ENCODE results near the gene C2orf92. TPM values are rescaled to one million over a fixed set of nuclear protein-coding genes. Genes with fewer than 3 reads are reported as not detected.
A peak's percentile ranks its signal among the peaks of the same experiment; 100 is the strongest.

C2orf92 gene
- total RNA-seq, 1 donor: 2.5 TPM

DNA sequence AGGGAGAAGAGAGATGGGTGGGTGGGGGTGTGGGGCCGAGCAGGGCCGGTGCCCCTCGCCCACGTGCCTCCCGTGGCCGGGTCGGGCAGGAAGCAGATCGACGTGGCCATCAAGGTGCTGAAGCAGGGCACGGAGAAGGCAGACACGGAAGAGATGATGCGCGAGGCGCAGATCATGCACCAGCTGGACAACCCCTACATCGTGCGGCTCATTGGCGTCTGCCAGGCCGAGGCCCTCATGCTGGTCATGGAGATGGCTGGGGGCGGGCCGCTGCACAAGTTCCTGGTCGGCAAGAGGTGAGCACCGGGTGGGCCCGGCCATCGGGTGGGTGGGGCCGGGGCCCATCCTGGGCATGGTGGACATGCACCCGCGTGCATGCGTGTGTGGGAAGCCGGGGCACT is 65.6 kb downstream of the C2orf92 start:
- TF ChIP-seq, protein P1, sequence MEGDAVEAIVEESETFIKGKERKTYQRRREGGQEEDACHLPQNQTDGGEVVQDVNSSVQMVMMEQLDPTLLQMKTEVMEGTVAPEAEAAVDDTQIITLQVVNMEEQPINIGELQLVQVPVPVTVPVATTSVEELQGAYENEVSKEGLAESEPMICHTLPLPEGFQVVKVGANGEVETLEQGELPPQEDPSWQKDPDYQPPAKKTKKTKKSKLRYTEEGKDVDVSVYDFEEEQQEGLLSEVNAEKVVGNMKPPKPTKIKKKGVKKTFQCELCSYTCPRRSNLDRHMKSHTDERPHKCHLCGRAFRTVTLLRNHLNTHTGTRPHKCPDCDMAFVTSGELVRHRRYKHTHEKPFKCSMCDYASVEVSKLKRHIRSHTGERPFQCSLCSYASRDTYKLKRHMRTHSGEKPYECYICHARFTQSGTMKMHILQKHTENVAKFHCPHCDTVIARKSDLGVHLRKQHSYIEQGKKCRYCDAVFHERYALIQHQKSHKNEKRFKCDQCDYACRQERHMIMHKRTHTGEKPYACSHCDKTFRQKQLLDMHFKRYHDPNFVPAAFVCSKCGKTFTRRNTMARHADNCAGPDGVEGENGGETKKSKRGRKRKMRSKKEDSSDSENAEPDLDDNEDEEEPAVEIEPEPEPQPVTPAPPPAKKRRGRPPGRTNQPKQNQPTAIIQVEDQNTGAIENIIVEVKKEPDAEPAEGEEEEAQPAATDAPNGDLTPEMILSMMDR (IDR thresholded peaks at IDR 0.05; ENCODE audit: extremely low read depth, low read depth, low read length): no peak
- H3K79me2 ChIP-seq (ENCODE audit: insufficient read depth, low read length): no peaks in the 10 kb centered on the region
- no peak overlapping the region for H2AFZ ChIP-seq (ENCODE audit: low read length)
- H3K4me2 ChIP-seq (ENCODE audit: insufficient read depth, low read length): no peak overlapping the region
- no peaks in the 10 kb centered on the region for H3K27me3 ChIP-seq (ENCODE audit: insufficient read depth, low read length)
- H3K27ac ChIP-seq (ENCODE audit: low read depth, low read length): no peak overlapping the region
- no peak for DNase-seq (ENCODE audit: insufficient read length, low spot score, missing footprints)
- no peak overlapping the region for H3K4me3 ChIP-seq (ENCODE audit: insufficient read depth, low read length)
- no peaks in the 10 kb centered on the region for H3K4me1 ChIP-seq (ENCODE audit: insufficient read depth, low read length)
- H3K9me3 ChIP-seq (ENCODE audit: low read depth, low read length): no peaks in the 10 kb centered on the region
- H4K20me1 ChIP-seq (ENCODE audit: insufficient read depth, low read length): no peaks in the 10 kb centered on the region
- H3K36me3 ChIP-seq (ENCODE audit: insufficient read depth, low read length): no peaks in the 10 kb centered on the region

DNA sequence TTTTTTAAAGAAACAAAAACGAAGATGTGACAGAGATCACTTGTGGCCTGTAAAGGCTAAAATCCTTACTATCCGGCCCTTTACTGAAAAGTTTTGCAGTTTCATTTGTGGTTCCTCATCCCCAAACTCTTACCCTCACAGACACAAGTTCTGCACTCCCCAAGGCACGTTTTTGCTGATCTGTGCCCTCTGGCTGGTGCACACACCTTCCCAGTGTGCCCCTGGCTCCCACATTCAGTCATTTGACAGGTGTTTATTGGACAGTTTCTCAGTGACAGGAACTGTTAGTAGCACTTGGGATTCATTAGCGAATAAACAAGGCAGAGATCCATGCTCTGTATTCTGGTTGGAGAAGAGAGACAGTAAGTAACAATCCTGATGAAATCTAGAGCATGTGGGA is 66.7 kb downstream of the C2orf92 start:
- Histone ChIP-seq H3K9me3 (ENCODE audit: low read depth, low read length) (no peaks in the 10 kb centered on the region), H3K36me3 (ENCODE audit: insufficient read depth, low read length) (no peaks in the 10 kb centered on the region), H4K20me1 (ENCODE audit: insufficient read depth, low read length) (no peaks in the 10 kb centered on the region), H3K4me2 (ENCODE audit: insufficient read depth, low read length) (no peak overlapping the region), H3K4me3 (ENCODE audit: insufficient read depth, low read length) (no peak overlapping the region), H3K27me3 (ENCODE audit: insufficient read depth, low read length) (no peaks in the 10 kb centered on the region), H2AFZ (ENCODE audit: low read length) (no peak overlapping the region), H3K4me1 (ENCODE audit: insufficient read depth, low read length) (no peaks in the 10 kb centered on the region), H3K27ac (ENCODE audit: low read depth, low read length) (no peak overlapping the region), H3K79me2 (ENCODE audit: insufficient read depth, low read length) (no peaks in the 10 kb centered on the region)
- no peak for DNase-seq (ENCODE audit: insufficient read length, low spot score, missing footprints)
- TF ChIP-seq, protein P1 (IDR thresholded peaks at IDR 0.05; ENCODE audit: extremely low read depth, low read depth, low read length): no peak

DNA sequence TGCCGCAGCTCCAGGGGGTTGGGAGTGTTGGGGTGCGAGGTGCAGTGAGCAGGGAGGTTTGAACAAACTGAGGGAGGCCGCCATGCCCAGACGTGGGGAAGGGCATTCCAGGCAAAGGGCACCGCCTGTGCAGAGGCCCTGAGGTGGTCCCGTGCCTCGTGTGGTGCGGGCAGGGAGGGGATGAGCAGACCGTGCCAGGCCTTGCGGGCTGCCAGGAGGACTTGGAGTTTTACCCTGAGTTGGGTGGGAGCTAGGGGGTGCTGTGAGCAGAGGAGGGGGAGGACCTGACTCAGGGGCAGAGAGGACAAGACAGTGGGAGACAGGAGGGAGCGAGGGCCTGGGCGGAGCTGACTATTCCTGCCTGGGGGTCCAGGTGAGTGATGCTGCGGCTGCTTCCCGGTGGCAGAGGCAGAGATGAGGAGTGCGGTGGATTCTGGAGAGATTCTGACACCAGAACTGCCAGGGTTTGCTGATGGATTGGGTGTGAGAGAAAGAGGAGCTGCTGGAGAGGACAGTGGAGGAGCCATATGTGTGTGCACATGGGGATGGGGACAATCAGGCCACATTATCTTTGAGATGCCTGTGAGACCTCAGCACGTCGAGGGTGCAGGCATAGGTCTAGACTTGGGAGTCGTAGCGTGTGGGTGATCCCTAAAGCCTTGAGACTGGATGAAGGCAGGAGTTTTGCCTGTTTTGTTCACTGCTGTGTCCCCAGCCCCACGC is 67.3 kb downstream of the C2orf92 start:
- peak; percentile 61 for DNase-seq (ENCODE audit: insufficient read length, low spot score, missing footprints)
- TF ChIP-seq, protein P1 (IDR thresholded peaks at IDR 0.05; ENCODE audit: extremely low read depth, low read depth, low read length): no peak
- Histone ChIP-seq H3K4me3 (ENCODE audit: insufficient read depth, low read length) (no peak overlapping the region), H3K4me2 (ENCODE audit: insufficient read depth, low read length) (no peak overlapping the region), H3K36me3 (ENCODE audit: insufficient read depth, low read length) (no peaks in the 10 kb centered on the region), H4K20me1 (ENCODE audit: insufficient read depth, low read length) (no peaks in the 10 kb centered on the region), H3K9me3 (ENCODE audit: low read depth, low read length) (no peaks in the 10 kb centered on the region), H3K79me2 (ENCODE audit: insufficient read depth, low read length) (no peaks in the 10 kb centered on the region), H3K27me3 (ENCODE audit: insufficient read depth, low read length) (no peaks in the 10 kb centered on the region), H2AFZ (ENCODE audit: low read length) (no peak overlapping the region), H3K4me1 (ENCODE audit: insufficient read depth, low read length) (no peaks in the 10 kb centered on the region), H3K27ac (ENCODE audit: low read depth, low read length) (no peak overlapping the region)

DNA sequence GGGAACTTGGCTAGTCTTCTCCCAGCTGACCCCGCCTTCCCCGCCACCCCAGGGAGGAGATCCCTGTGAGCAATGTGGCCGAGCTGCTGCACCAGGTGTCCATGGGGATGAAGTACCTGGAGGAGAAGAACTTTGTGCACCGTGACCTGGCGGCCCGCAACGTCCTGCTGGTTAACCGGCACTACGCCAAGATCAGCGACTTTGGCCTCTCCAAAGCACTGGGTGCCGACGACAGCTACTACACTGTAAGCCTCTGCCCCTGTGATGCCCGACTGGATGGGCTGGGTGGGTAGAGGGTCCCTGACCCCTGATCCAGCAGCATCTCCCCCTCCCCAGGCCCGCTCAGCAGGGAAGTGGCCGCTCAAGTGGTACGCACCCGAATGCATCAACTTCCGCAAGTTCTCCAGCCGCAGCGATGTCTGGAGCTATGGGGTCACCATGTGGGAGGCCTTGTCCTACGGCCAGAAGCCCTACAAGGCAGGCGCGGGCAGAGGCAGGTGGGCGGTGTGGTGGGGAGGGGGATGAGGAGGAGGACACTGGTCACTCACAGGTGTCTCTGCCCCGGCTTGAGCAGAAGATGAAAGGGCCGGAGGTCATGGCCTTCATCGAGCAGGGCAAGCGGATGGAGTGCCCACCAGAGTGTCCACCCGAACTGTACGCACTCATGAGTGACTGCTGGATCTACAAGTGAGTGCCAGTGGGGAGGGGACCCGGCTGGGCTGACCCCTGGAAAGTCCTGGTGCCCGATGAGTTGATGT is 68.1 kb downstream of the C2orf92 start:
- H3K9me3 ChIP-seq (ENCODE audit: low read depth, low read length): no peaks in the 10 kb centered on the region
- TF ChIP-seq, protein P1 (IDR thresholded peaks at IDR 0.05; ENCODE audit: extremely low read depth, low read depth, low read length): no peak
- no peaks in the 10 kb centered on the region for H3K27me3 ChIP-seq (ENCODE audit: insufficient read depth, low read length)
- no peaks in the 10 kb centered on the region for H3K4me1 ChIP-seq (ENCODE audit: insufficient read depth, low read length)
- H3K79me2 ChIP-seq (ENCODE audit: insufficient read depth, low read length): no peaks in the 10 kb centered on the region
- no peak overlapping the region for H3K4me3 ChIP-seq (ENCODE audit: insufficient read depth, low read length)
- H3K4me2 ChIP-seq (ENCODE audit: insufficient read depth, low read length): no peak overlapping the region
- H3K27ac ChIP-seq (ENCODE audit: low read depth, low read length): no peak overlapping the region
- no peak overlapping the region for H2AFZ ChIP-seq (ENCODE audit: low read length)
- H3K36me3 ChIP-seq (ENCODE audit: insufficient read depth, low read length): no peaks in the 10 kb centered on the region
- peak; percentile 81 for DNase-seq (ENCODE audit: insufficient read length, low spot score, missing footprints)
- H4K20me1 ChIP-seq (ENCODE audit: insufficient read depth, low read length): no peaks in the 10 kb centered on the region
